Activated T-cell treated with anti-CD3 and anti-CD28 coated beads, Interleukin-2, amount 50 U/mL, for 48 hours (primary cell): ENCODE data around the gene CARHSP1.
"Not testable (repeated sequence)": the region's sequence is repeated elsewhere in the genome, so short reads cannot be mapped to it uniquely, and the experiment has no call there.

Experiments used
- DNase-seq, 2 experiments: peaks; one replicate each; pipeline ENCODE4 v3.0.0-alpha.2; 2020

Gene CARHSP1

DNA sequence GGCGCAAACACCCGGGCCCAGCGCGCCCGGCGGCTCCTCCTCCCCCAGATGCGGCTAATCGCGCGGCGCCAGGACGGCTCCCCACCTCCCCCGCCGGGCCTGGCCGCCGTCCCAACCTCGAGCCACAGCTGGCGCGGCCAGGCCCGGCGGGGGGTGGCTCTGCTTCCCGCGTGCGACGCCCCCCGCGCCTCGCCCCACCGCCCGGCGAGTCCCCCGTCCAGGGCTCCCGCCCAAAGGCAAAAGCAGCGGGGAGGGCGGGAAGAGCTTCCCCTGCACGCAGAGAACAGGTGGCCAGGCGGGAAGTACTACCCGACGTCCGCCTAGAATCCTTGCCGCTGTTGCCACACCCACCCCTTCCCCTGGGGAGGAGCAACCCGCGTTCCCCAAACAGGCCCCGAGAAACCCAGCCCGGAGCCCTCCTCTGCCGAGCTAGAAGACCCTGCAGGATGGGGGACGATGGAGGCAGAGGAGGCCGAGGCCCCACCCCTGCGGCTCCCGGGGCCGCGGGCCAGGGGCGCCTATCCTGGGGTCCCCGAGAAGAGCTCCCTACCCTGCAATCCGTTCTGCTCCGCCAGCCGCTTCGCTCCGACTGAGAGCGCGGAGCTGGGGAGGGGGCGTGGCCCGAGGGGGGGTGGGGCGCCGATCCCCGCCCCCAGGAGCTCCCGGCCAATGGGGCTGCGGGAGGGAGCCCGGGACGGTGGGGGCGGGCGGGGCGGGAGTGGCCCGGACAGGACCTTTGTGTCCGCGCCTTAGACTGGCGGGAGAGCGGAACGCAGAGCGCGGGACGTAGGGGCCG lies at the start of gene CARHSP1:
Gene CARHSP1 (minus strand): TSS at position 591 of the 796 bp plus-strand sequence. CDS start 9,678 bp downstream, outside the sequence.
- peak; percentile 91 to 94 for DNase-seq

DNA sequence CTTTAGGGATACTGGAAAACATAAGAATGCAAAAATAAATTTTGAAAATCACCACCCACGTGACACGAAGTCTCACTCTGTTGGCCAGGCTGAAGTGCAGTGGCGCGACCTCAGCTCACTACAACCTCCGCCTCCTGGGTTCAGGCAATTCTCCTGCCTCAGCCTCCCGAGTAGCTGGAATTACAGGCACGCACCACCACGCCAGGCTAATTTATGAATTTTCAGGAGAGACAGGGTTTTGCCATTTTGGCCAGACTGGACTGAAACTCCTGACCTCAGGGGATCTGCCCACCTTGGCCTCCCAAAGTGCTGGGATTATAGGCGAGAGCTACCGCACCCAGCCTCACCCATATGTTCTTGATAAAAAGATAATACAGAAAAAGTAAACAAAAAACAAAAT lies 48.5 kb upstream of the CARHSP1 start:
- not testable (repeated sequence) for DNase-seq

DNA sequence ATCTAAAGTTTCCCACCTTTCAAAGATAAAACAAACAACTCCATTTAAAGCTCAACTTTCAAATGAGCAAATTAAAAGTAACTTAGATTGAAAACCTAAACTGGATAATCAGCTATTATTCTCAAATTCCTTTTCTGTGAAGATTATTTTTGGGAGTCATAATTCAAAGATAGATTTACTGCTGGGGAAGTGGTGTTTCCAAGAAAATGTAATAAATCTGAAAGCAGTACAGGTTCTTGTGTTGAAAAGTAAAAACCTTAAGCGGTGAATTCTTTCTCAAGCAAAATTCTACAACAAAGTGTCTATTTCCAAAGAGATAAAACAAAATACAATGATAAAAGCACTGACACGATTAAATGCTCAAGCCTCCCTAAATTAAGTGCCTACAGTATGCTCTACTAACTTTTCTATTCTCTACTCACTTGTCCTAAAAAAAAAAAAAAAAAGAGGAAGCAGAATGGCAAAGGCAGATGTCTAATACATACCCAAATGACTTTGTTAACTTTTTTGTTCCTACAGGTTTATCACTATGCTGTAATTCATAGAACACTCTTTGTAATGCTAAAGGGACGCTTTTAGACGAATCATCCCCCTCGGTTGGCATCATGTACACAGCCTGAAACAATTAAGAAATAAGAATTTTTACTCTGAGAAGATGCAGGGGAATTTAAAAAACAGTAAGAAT lies 47.9 kb upstream of the CARHSP1 start:
- DNase-seq = no peak

DNA sequence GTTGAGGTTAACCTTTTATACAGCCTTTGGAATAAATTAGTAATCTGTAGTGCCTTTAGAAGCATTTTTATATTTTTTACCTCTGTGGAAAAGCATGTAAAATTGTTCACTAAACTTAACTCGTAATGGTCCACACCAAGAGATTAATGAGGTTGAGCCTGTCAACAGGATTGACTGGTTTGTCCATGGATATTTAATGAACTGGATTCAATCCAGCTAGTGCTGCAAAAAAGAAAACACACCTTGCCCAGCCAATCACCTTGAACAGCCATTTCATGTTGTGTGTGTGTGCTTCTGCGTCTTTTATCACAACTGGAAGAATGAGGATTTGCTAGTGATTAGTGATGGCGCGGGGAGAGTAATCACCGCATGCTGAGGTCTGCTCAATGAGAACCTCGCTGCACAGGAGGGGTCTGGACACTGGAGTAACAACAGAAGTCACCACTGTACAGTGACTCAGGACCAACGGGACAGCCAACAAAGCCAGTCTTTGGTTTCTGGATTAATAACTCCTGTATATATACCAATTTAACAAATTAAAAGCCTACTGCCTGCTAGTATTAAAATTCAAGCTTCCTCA lies 47.0 kb upstream of the CARHSP1 start:
- no peak for DNase-seq

DNA sequence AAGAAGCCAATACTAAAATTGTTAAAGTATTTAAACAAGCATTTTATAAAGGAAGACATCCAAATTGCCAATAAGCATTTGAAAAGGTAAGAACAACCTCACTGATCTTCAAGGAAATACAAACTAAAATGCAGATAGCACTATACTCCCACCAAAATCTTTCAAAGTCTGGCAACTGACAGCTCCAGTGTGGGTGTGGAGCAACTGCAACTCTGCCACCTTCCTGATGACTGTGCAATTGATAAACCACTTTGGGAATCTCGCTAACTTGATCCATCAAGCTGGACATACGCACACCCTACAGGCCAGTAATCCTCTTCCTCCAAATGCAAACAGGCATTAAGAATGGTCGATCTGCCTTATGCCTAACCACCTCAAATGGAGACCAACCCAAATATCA lies 45.3 kb upstream of the CARHSP1 start:
- DNase-seq = no peak

DNA sequence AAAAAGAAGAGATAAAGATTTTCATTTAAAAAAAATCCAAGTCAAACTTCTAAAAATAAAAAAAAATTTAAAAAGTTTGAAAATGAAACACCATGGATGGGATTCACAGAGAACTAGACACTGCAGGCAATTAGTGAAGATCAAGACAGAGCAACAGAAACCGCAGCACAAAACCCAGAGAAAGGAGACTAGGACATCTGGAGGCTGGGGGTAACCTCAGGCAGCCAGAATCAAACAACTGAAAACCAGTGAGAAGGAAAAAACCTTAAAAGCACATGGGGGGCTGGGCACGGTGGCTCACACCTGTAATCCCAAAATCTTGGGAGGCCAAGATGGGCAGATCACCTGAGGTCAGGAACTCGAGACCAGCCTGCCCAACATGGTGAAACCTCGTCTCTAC lies 44.0 kb upstream of the CARHSP1 start:
- DNase-seq = no peak

DNA sequence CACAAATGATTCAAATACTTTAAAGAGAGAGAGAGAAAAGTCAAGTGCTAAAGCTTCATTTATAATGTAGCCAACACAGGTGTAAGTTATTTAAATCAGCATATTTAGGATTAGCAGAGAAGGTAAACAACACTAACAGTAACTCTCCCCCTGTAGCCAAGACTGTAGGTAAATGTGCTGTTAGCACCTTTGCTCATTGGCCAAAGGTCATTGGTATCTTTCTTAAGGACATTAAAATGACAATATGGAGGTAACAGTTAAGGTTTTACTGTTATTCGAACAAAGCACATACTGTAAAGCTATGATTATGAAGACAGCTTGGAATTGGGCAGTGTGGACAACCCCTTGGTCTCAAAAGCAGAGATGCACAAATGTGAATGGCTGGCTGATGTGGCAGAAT lies 42.0 kb upstream of the CARHSP1 start:
- no peak for DNase-seq

DNA sequence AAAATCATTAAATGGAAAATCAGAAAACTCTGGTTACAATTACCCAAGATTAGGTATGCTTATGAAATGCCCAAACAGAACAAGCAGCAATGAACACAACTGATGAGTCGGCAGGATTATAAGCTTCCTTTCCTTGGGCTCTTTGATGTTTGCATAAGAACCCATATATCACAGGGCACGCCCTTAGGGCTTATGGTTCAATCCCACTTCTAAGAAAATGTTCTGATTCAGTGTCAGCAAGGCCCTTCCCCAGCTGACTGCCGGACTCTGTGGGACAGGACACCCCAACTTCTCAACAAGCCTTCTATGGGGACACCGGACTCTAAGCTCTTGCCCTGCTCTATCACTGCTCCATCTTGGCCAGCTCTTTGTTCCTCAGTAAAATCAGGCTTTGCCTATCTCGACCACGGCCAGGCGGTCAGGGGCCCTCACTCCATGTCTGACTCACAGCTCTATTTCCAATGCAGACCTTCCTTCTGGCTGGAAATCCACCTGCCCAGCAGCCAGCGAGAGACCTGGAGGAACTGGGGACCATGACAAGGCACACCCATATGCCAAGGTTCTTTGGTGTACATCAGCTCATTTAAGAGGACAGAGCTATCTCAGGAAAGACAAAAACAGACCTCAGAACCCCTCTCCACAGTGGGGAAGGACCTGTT lies 40.1 kb upstream of the CARHSP1 start:
- no peak for DNase-seq

DNA sequence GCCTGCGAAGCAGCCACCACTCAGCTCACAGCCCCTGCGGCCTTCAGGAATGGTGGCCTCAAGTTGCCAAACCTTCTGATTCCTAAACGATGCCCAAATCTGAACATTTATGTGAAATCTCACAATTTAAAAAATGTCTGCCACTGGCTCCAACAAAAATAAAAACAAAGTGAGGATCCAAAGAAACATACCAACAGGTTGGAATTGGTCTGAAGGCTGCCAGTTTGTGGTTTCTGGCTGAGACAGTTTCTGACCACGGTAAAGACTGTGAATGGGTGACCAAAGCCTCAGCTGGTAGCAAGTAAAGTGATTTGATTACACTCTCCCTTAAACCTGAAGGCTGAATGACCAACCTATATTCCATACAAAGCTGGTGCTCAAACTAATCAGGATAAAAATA lies 38.3 kb upstream of the CARHSP1 start:
- no peak for DNase-seq

DNA sequence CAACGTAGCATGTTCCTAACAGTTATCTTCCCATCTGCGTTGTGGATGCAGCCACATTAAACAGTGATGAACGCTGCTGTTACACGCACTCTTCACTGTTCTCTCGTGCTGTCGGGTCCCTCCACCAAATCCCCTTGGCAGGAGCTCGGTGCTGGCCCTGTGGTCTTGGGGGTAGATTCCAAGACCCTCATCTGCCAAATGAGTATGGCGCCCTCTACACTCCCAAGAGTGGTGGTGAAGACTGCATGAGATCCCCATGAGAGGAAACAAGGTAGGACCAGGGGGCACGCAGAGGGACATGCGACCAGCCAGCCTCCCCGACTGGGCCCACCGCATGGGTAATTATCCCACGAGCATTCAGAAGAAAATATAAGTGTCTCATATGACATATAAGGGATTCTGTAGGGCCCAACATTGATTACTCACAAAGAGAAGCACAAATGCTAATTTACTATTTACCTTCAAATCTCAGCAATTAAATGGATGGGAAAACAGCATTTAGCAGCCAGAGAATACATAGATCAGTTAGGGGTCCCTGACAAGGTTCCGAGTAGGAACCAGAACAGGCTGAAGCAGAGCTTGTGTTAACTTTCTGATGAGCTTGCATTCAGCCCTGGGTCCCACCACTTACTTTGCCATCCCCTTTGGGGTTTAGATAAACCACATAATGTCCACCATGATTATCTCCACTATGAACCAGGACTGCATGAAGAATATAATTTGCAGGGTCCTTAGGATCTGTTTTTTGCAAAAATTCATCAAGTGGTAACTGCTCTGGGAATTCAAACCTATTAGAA lies 37.2 kb upstream of the CARHSP1 start:
- DNase-seq = no peak

DNA sequence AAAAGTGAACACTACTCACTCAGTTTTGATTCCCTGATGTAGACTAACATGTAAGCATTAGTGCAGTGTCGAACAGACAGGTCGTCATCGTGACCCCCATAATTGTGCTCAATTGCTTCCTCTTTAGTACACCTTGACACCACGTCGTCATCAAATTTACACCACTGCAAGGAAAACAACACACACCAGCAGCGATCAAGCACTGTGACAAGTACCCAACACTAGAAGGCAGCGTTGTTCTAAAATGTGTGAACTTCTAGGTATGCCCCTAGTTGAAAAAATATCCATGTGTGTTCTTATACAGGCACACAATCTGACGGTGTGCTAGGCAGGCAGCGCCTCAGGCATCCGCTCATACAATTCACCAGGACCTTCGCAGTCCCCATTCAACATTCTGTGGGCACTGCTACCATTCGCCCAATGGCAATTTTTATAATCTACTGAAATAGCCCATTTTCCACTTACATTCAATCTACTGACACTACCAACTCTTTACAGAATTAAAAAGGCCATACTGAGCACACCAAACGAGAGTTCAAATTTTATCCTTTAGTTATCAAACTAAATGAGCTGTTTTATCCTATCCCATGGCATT lies 36.5 kb upstream of the CARHSP1 start:
- DNase-seq = no peak

DNA sequence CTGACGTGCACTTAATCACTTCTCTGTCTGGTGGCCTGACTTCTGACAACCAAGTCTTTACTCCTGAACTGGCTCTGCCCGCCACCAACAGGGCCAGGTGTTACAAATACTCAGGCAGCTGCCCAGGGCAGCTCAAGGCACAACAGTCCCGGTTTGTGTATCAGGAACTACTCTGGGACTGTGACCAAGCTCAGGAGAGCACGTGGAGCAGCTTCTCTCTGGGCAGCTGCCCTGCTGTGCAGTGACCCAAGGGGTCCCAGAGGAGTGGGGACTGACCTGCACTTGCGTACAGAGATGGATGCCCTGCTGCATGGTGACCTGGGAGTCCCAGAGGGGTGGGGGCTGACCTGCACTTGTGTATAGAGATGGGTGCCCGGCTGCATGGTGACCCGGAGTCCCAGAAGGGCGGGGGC lies 35.2 kb upstream of the CARHSP1 start:
- no peak for DNase-seq

DNA sequence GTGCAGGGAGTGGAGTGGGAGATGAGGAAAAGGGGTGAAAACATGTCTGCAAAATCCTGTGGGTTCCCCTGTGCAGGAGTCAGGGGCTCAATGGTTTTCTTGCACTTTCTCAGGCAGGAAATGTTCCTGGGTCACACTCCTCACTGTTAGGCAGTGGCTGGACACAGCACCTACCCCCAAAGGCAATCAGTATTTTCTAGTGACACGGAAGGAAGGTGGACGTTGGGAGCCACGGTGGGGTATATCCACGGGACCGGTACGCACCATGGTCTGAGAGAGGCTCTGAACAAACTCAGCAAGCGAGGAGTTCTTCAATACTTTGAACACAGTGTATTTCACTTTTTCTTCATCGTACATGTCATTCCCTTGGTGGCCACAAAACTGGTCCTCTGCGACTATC lies 34.2 kb upstream of the CARHSP1 start:
- no peak for DNase-seq

DNA sequence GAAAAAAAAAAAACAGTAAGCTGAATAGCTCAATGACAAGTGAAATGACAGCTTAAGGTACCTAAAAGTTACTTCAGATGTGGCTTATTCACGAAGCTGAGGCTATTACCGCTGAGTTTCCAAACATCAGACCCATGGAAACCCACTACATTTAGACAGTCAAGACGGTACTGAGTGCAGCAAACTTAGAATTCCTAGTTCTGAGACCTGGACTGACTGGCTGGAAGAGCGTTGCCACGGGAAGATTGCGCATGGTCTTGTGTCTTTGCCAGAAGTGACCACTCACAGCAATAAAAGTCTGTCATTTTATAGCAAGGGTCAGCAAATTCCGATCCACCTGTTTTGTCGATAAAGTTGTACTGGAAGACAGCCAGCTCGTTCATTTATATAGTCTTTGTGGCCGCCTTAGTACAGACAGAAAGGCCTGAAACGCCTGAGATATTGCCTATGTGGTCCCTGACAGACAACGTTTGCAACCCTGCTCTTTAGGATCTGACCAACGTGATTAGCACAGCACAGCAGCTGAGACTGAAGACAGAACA lies 32.6 kb upstream of the CARHSP1 start:
- DNase-seq = no peak

DNA sequence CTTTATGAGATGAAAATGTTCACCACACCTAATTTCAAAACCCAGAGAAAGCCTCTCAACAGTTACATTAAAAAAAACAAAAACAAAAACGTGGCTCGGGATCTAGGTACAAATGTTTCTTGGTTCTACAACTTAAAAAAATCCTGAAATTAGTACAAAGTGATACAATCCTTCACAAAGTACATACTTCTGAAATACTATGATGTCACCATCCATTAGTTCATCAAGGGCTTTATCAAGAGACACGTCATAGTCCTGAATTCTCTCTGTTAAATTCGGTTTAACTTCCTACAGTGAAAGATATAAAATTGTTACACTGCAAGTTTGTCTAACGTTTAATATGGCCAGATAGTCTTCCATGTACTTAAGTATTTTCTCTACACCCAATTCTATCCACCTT lies 31.5 kb upstream of the CARHSP1 start:
- DNase-seq = no peak

DNA sequence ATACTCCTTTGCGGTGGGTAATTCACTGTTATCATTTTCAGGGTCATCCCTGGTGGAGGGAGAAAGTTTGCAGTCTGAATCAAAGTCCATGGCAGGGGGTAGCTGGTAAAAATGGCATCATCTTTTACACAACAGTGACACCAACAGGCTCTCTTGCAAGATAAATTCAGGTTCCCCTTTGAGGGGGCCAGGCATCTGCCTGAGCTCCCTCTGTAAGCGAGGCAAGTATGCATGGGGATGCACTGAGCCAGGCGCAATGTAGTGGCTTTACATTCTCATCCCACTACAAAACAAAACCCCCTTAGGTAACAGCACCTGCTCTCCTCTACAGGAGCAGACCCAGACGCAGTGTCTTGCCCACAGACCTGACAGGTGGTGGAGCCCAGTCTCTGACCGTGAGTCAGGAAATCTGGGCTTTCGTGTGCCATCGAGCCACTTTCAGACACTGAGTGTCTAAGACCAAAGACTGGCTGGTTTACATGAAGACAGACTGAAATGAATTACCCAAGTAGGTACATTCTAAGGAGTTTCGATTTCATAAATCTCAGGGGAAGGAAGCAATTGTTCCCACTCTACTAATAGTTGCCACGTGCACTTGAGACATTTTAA lies 31.0 kb upstream of the CARHSP1 start:
- no peak for DNase-seq

DNA sequence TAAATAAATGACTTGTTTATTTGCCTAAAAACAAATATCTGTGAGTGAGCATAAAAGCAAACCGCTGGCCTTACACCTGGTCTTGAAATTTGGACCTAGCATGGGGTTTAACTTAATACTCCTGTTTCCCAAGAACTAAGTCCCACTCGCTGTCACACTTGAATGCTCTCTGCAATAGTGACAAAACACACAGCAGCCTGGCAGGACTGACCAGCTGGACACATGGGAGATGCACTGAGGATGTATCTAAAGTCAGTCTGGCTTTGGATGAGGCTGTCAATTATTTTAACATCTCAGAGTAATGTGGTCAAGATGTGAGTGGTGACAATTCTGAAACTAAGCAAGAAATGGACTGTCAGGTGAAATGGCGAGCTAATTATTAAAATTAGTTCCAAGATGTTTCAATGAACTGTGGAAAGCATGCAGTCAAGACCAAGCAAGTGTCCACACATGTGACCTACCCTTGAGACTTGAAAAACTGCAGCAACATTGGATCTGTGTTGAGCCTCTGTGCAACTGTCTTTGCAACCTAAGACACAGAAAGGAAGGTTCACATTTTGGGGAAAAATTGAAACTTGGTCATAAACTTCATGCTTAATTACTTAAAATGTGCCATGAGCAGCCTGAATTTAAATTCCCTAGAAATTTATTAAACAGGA lies 30.0 kb upstream of the CARHSP1 start:
- no peak for DNase-seq

DNA sequence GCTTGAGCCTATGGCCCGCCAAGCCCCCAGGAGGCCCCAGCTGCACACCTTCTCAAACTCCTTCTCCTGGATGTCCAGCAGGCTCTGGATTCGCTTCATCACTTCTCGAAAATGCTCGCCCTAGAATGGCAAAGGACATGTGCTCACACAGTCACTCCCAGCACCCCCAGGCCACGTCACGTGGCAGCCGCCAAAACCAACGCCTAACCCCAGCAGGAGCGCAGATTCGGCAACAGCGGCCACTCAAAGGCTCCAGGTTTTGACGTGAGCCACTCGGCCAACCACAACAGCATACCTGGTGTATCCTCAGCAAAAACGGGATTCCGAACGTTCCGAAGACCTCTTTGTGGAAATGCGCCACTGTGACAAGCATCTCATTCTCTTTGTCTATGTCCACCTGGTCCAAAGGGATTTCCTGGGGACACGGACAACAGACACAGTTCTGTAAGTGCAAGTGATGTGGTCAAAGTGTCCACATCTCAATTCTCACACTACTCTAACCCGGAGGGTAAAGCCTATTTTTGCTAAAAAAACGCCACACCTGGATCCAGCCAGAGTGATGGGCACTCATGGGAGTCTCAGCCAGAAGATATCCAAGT lies 26.0 kb upstream of the CARHSP1 start:
- no peak for DNase-seq

DNA sequence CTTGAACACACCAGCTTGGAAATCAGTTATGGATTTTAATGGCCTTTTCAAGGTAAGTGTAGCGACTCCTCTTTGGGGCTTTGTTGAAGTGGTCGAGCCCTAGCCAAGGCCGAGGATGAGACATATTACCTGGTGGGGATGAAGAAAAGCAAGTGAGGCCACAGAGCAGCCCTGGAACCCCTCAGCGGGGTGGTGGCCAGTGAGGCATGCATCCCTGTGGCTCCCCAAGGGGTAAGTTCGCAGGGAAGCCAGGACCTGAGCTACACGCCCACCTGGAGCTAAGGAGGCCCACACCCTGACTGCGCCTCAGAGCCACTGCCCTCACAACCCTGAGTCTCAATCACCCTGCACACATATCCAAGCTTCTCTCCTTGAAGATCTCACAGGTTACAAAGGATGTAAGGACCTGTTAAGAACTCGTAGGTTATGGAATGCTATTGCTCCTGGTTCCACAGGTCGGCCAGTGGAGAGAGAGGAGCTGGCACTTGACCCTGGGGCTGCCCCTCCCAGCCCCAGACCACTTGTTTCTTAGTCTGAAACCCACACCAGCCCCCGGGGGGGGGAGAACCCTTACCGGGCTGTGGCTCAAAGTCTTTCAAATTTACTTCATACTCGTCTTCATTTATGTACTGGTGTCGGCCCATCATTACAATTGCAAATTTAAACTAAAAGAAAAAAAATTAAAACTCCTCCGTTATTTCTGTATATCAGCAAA lies 25.3 kb upstream of the CARHSP1 start:
- no peak for DNase-seq

DNA sequence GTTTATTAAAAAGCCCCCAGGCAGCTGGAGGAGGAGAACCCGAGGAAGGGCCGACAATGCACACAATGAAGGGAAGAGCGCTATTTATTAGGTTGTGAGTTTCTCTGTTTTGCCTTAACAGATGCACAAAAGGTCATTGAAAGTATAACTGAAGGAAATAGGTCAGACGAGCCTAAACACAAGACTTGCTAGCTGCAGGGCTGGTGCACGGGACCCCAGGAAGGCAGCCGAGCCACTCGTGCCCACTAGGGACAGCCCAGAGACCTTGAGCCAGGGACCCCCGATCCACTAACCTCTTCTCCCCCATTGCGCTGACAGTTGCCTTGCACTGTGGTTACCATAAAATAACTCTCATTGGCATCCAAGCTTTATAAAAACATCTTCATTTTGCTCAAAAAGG lies 24.6 kb upstream of the CARHSP1 start:
- no peak for DNase-seq
